ENCODE results near the gene TMEM18.

- TF ChIP-seq CTCF (IDR thresholded peaks at IDR 0.05; ENCODE audit: low read length) (no peak), EZH2 (optimal IDR thresholded peaks at IDR 0.05; ENCODE audit: low read depth, low read length) (no peak)
These were observed 49.0 kb upstream of the TMEM18 start for GRCh38 chr2:726169-726568.

All from MM.1S (cell line).